Nephron (organoid): ENCODE results near the gene SLC25A44.
A peak's percentile ranks its signal among the peaks of the same experiment; 100 is the strongest.

Experiments
- H3K27ac Mint-ChIP-seq, 3 experiments: 2 replicates each; pipeline ENCODE4 v1.8.0; 2020; ENCODE audit warnings: mixed read lengths in 3 of 3, mild to moderate bottlenecking in 2 of 3, moderate library complexity in 1 of 3
- H3K27me3 Mint-ChIP-seq: 2 replicates; pipeline ENCODE4 v1.8.0; 2021; ENCODE audit warnings: low read depth, mild to moderate bottlenecking, moderate library complexity, mixed read lengths
- H3K36me3 Mint-ChIP-seq: 2 replicates; pipeline ENCODE4 v1.8.0; 2020; ENCODE audit warnings: low read depth, mixed read lengths
- H3K4me1 Mint-ChIP-seq: 2 replicates; pipeline ENCODE4 v1.8.0; 2020; ENCODE audit warnings: mixed read lengths
- H3K4me3 Mint-ChIP-seq, 3 experiments: 2 replicates each; pipeline ENCODE4 v1.8.0; 2020; ENCODE audit warnings: mild to moderate bottlenecking in 3 of 3, mixed read lengths in 3 of 3, moderate library complexity in 2 of 3
- H3K9me3 Mint-ChIP-seq: 2 replicates; pipeline ENCODE4 v1.8.0; 2020; ENCODE audit warnings: mixed read lengths
- CTCF ChIP-seq, 3 experiments: fragments of 200-600 bp; sonication (generic); IDR thresholded peaks; one replicate each; pipeline ENCODE4 v1.5.0; 2021; ENCODE audit warnings: antibody characterized with exemption in 3 of 3; ENCODE audit not compliant: unreplicated experiment in 3 of 3

SLC25A44 gene

DNA sequence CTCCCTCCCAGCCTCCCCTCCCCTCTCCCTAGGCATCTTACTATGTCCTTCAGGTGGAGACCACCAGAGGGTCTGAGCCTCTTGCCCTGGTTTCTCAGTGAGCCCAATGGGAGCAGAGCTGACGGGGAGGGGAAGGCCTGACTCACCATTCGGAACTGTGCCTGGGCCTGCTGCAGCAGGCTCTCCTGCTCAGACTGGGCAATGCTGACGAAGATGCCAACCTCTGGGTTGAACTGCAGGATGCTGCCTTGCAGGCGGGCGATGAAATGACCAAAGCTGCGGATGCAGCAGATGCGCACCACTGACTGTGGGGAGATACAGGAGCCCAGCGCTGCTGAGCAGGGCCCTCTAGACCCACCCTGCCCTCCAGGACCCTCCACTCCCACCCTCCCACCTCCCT lies 65.0 kb downstream of the SLC25A44 start:
- Mint-ChIP-seq H3K4me1 (no peaks in the 10 kb centered on the region), H3K27ac (no peak overlapping the region), H3K27me3 (no peaks in the 10 kb centered on the region), H3K4me3 (no peak overlapping the region), H3K9me3 (no peaks in the 10 kb centered on the region), H3K36me3 (peaks cover 69% of the 10 kb centered on the region)
- no peak for TF ChIP-seq CTCF (IDR thresholded peaks at IDR 0.05; ENCODE audit: unreplicated experiment in 3 of 3)

DNA sequence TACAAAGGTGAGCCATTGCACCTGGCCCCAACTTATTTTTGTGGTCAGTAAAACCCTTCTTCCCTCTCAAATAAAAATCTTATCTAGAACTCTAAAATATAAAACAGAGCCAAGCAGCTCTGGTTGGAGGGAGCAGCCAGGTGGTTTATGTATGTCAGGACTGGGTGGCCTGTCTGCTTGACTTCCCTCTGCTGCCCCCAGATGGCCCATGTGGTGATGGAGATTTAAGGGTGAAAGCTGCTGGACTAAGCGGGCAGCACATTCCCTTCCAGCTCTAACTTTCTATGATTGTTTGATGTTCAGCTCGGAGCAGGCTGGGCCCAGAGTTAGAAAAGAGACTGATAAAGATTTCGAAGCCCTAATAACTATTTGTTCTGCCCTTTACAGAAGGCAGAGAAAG lies 65.9 kb downstream of the SLC25A44 start:
- Mint-ChIP-seq H3K27me3 (no peaks in the 10 kb centered on the region), H3K4me3 (no peak overlapping the region), H3K9me3 (no peaks in the 10 kb centered on the region), H3K27ac (no peak overlapping the region), H3K36me3 (peaks cover 72% of the 10 kb centered on the region), H3K4me1 (no peaks in the 10 kb centered on the region)
- no peak for TF ChIP-seq CTCF (IDR thresholded peaks at IDR 0.05; ENCODE audit: unreplicated experiment in 3 of 3)

GRCh38 chr1:156260896-156261295 lies 67.0 kb downstream of the SLC25A44 start:
- Mint-ChIP-seq H3K9me3 (no peaks in the 10 kb centered on the region), H3K27ac (peak overlapping the region in 1 of 3 experiments; percentile 8), H3K36me3 (peaks cover 80% of the 10 kb centered on the region), H3K4me1 (no peaks in the 10 kb centered on the region), H3K27me3 (no peaks in the 10 kb centered on the region), H3K4me3 (no peak overlapping the region)
- TF ChIP-seq CTCF (IDR thresholded peaks at IDR 0.05; ENCODE audit: unreplicated experiment in 3 of 3), result no peak
